Measurements from ENCODE around the gene NEURL4.
"Not testable (repeated sequence)": the region's sequence is repeated elsewhere in the genome, so short reads cannot be mapped to it uniquely, and the experiment has no call there.

NEURL4 gene

DNA sequence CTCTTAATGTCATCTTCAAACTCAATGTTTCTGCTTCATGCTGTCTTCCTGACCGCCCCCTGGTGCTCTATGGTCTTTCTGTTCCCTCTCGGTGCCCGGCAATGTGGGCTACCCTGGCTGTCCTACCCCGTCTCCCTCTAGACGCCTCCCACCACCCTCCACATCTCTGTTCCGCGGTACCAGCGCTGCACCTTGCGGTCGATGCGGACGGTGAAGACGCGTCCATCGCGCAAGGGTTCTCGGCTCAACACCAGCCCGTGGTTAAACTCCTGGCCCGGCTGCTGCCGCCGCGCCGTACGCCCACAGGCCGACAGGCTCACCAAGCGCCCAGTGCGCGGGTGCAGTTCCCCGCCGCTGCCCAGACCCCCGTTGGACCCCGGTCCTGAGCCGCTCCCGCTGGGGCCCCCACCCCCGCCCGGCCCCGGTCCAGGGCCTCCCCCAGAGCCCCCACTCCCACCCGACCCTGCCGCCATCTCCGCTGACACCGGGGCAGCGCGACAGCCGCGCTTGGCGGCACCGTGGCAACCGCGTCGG lies at the start of gene NEURL4:
TSS of gene NEURL4 (minus strand) at position 496 of the 534 bp plus-strand sequence. CDS start at position 473, 23 bp downstream.
- DNase-seq (ENCODE audit: extremely low read depth, low read depth), result no peak
- TF ChIP-seq, protein P1, sequence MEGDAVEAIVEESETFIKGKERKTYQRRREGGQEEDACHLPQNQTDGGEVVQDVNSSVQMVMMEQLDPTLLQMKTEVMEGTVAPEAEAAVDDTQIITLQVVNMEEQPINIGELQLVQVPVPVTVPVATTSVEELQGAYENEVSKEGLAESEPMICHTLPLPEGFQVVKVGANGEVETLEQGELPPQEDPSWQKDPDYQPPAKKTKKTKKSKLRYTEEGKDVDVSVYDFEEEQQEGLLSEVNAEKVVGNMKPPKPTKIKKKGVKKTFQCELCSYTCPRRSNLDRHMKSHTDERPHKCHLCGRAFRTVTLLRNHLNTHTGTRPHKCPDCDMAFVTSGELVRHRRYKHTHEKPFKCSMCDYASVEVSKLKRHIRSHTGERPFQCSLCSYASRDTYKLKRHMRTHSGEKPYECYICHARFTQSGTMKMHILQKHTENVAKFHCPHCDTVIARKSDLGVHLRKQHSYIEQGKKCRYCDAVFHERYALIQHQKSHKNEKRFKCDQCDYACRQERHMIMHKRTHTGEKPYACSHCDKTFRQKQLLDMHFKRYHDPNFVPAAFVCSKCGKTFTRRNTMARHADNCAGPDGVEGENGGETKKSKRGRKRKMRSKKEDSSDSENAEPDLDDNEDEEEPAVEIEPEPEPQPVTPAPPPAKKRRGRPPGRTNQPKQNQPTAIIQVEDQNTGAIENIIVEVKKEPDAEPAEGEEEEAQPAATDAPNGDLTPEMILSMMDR (IDR thresholded peaks at IDR 0.05; ENCODE audit: low read depth, low read length), result no peak; the same call in 1 of the 2 replicates

- TF ChIP-seq, protein P1 (IDR thresholded peaks at IDR 0.05; ENCODE audit: low read depth, low read length), result no peak
- DNase-seq (ENCODE audit: extremely low read depth, low read depth), result no peak
Observed at GRCh38 chr17:7374353-7374752, 45.2 kb upstream of the NEURL4 start.

DNA sequence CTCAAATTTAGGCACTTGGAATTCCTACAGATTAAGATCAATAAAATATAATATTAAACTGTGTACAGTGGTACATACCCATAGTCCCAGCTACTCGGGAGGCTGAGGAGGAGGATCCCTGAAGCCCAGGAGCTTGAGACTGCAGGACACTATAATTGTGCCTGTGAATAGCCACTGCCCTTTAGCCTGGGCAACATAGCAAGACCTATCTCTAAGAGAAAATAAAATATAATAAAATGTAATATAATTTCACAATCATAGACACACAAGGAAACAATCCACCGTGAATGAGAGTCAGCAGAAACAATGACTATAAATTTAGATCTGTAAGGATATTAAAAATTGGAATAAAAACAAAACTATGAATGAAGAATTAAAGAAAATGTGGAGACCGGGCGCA lies 41.7 kb upstream of the NEURL4 start:
- DNase-seq (ENCODE audit: extremely low read depth, low read depth), result no peak
- TF ChIP-seq, protein P1 (IDR thresholded peaks at IDR 0.05; ENCODE audit: low read depth, low read length), result no peak

DNA sequence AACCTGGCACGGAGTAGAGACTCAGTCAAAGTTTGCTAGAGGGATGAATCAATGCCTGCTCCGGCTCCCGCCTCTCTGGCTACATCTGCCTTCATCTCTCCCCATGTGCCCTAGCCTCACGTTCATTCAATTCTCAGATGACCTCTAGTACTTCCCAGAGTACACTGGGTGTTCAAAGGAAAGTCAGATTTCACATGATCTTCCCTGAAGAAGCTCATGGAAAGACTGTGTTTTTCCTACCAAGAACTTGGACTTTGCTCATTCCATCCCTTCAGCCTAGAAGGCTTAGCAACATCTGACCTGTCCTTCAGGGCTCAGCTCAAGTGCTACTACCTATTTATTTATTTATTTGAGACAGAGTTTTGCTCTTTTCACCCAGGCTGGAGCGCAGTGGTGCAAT lies 40.7 kb upstream of the NEURL4 start:
- no peak for DNase-seq (ENCODE audit: extremely low read depth, low read depth)
- TF ChIP-seq, protein P1 (IDR thresholded peaks at IDR 0.05; ENCODE audit: low read depth, low read length), result no peak

DNA sequence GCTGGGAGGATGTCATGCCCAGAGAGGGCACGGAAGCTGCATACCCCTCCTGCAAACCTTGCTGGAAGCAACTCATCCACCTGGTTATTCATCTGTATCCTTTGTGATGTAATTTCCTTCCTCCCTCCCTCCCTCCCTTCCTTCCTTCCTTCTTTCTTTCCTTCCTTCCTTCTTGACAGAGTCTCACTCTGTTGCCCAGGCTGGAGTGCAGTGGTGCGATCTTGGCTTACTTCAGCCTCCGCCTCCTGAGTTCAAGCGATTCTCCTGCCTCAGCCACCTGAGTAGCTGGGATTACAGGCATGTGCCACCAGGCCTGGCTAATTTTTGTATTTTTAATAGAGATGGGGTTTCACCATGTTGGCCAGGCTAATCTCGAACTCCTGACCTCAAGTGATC lies 39.5 kb upstream of the NEURL4 start:
- not testable (repeated sequence) for DNase-seq (ENCODE audit: extremely low read depth, low read depth)

- TF ChIP-seq, protein P1 (IDR thresholded peaks at IDR 0.05; ENCODE audit: low read depth, low read length), result no peak
- DNase-seq (ENCODE audit: extremely low read depth, low read depth), result no peak
Observed at GRCh38 chr17:7367918-7368598, 38.9 kb upstream of the NEURL4 start.

DNA sequence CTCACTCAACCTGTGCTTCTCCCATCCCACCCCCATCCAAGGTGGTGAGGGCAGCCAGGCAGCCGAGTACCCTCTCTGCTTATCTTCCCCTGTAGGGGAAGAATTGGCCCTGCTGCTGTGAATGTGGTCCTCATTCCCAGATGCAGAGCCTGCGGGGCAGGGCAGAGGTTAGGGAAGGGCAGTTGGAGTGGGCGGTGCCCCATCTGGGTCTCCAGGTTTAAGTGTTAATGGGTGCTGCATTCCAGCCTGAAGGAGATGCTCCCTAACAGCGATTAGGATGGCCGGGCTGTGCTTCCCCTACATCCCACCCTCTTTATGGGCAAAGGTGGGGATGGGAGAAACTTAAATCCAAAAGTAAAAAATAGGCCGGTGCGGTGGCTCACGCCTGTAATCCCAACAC lies 37.9 kb upstream of the NEURL4 start:
- TF ChIP-seq, protein P1 (IDR thresholded peaks at IDR 0.05; ENCODE audit: low read depth, low read length), result no peak
- DNase-seq (ENCODE audit: extremely low read depth, low read depth), result no peak

DNA sequence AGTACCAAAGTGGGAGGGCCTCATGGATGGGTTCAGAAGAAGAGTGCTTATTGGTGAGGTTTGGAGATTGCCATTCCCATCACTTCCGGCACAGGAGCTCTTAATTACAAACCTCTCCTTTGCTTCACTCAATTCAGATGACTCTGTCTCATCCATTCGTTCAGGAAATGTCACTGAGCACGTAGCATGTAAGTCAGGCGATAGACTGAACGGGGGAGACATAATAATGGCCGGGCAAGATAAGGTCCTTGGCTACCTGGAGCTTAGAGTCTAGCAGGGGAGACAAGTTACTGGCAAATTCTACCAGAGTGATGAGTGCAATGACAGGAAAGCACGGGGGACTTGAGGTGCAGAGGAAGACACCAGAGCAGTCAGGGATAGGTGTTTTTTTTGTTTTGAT lies 36.8 kb upstream of the NEURL4 start:
- DNase-seq (ENCODE audit: extremely low read depth, low read depth), result not testable (repeated sequence)

Measured in AG09319 (cell line).